Glomerular endothelial cell (primary cell): ENCODE data around the gene PPP2R3C. TPM values are rescaled to one million over a fixed set of nuclear protein-coding genes. Genes with fewer than 3 reads are reported as not detected.
"Not testable (repeated sequence)": the region's sequence is repeated elsewhere in the genome, so short reads cannot be mapped to it uniquely, and the experiment has no call there.

Experiments used
- DNase-seq: peaks from one replicate; pipeline ENCODE4 v3.0.0-alpha.2; 2011; ENCODE audit warnings: low read depth, low spot score; ENCODE audit errors: extremely low read depth
- total RNA-seq: library from RNA; depleted of rRNA; stranded (reverse); fragments of >200 nt; gene quantifications from 2 replicates; pipeline ENCODE4 v1.2.3, GENCODE V29; 2015

The PPP2R3C gene
- total RNA-seq, 1 donor from 2014 or later: 31.2 TPM

GRCh38 chr14:35133542-35134328 lies 11.9 kb upstream of the PPP2R3C start:
- no peak for DNase-seq

GRCh38 chr14:35124127-35124526 lies 2.3 kb upstream of the PPP2R3C start:
- no peak for DNase-seq

GRCh38 chr14:35123388-35123703 lies 1.6 kb upstream of the PPP2R3C start:
- DNase-seq: no peak

GRCh38 chr14:35122696-35123387 lies 1.1 kb upstream of the PPP2R3C start:
- DNase-seq: no peak

GRCh38 chr14:35121026-35121886 lies 534 bp downstream of the PPP2R3C start:
- DNase-seq: no peak

GRCh38 chr14:35117112-35117511 lies 4.7 kb downstream of the PPP2R3C start:
- DNase-seq: no peak

- DNase-seq: no peak
These were observed 5.5 kb downstream of the PPP2R3C start for GRCh38 chr14:35116242-35116641.

- no peak for DNase-seq
These were observed 7.8 kb downstream of the PPP2R3C start for GRCh38 chr14:35114036-35114435.

- DNase-seq: no peak
These were observed 8.4 kb downstream of the PPP2R3C start for GRCh38 chr14:35113308-35113950.

GRCh38 chr14:35112641-35113040 lies 9.1 kb downstream of the PPP2R3C start:
- DNase-seq: no peak

- no peak for DNase-seq
These were observed 13.9 kb downstream of the PPP2R3C start for GRCh38 chr14:35107866-35108265.

- not testable (repeated sequence) for DNase-seq
These were observed 27.1 kb downstream of the PPP2R3C start for GRCh38 chr14:35094645-35095044.

- no peak for DNase-seq
These were observed 33.3 kb downstream of the PPP2R3C start for GRCh38 chr14:35088514-35088913.

- no peak for DNase-seq
These were observed 36.3 kb downstream of the PPP2R3C start for GRCh38 chr14:35085441-35085840.

- no peak for DNase-seq
These were observed 38.1 kb downstream of the PPP2R3C start for GRCh38 chr14:35083530-35084150.

GRCh38 chr14:35079742-35080141 lies 42.0 kb downstream of the PPP2R3C start:
- no peak for DNase-seq

- no peak for DNase-seq
These were observed 43.7 kb downstream of the PPP2R3C start for GRCh38 chr14:35078082-35078481.

GRCh38 chr14:35073486-35073885 lies 48.3 kb downstream of the PPP2R3C start:
- DNase-seq: no peak

GRCh38 chr14:35072226-35072625 lies 49.6 kb downstream of the PPP2R3C start:
- DNase-seq: no peak

GRCh38 chr14:35068238-35069012 lies 53.4 kb downstream of the PPP2R3C start:
- DNase-seq: no peak
